ENCODE results near the gene RAB35. TPM values are rescaled to one million over a fixed set of nuclear protein-coding genes. Genes with fewer than 3 reads are reported as not detected.

The RAB35 gene
- total and polyA plus RNA-seq, 2 experiments from 2014 or later: 25.4 to 33.4 TPM

- Histone ChIP-seq H3K9me3 (ENCODE audit: low read depth) (no peaks in the 10 kb centered on the region), H3K27ac (no peak overlapping the region), H3K4me1 (ENCODE audit: low read depth) (peaks cover 24% of the 10 kb centered on the region), H3K27me3 (no peaks in the 10 kb centered on the region), H3K4me3 (no peak overlapping the region), H3K36me3 (no peaks in the 10 kb centered on the region)
- TF ChIP-seq CTCF (IDR thresholded peaks at IDR 0.05; ENCODE audit: low read depth, low read length): no peak
- no peak for DNase-seq (ENCODE audit: low read depth in 1 of 2, low spot score in 1 of 2)
Observed at GRCh38 chr12:120067901-120068300, 48.7 kb downstream of the RAB35 start.

- H3K27me3 ChIP-seq: no peaks in the 10 kb centered on the region
- peaks cover 24% of the 10 kb centered on the region for H3K4me1 ChIP-seq (ENCODE audit: low read depth)
- no peak overlapping the region for H3K27ac ChIP-seq
- no peak for DNase-seq (ENCODE audit: low read depth in 1 of 2, low spot score in 1 of 2)
- H3K4me3 ChIP-seq: no peak overlapping the region
- TF ChIP-seq CTCF (IDR thresholded peaks at IDR 0.05; ENCODE audit: low read depth, low read length): no peak
- H3K36me3 ChIP-seq: no peaks in the 10 kb centered on the region
- H3K9me3 ChIP-seq (ENCODE audit: low read depth): no peaks in the 10 kb centered on the region
Observed at GRCh38 chr12:120067084-120067869, 49.3 kb downstream of the RAB35 start.

DNA sequence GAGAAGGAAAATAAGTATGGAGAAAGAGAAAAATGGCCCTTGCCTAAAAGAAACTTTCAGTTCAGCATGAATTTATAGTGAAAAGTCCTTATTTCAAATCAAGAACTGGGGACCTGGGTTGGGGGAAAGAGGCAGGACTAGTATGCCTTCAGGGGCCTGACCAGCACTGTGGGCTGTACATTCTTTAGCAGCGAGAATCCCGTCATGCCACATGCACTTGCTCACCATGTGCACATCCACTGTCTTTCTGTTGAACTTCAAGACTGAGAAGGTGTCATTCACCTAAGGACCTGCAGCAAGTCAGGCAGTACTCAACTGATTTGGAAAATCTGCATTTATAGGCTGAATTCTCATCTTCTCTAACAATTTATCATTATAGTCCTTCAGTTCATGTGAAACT is 50.2 kb downstream of the RAB35 start:
- Histone ChIP-seq H3K27me3 (no peaks in the 10 kb centered on the region), H3K27ac (no peak overlapping the region), H3K36me3 (no peaks in the 10 kb centered on the region), H3K4me3 (no peak overlapping the region), H3K9me3 (ENCODE audit: low read depth) (no peaks in the 10 kb centered on the region), H3K4me1 (ENCODE audit: low read depth) (peaks cover 24% of the 10 kb centered on the region)
- DNase-seq (ENCODE audit: low read depth in 1 of 2, low spot score in 1 of 2): no peak
- no peak for TF ChIP-seq CTCF (IDR thresholded peaks at IDR 0.05; ENCODE audit: low read depth, low read length)

DNA sequence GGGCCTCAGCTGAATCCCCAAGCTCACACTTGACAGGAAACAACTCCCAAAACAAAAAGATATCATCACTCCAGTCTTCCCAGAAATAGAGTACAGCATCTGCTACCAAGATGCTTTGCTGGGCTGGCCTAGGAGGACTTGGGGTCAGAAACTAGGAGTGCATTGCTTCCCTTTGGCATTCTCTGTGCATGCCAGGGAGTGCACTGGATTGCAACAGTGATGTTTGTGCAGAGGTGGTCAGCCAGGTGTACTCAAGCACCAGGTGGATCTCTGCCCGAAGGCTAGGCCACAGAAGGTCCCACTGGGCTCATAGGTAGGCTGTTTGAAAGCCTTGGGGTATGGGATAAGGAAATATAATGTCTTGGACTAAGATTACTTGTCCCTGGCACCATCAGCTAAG is 51.1 kb downstream of the RAB35 start:
- no peaks in the 10 kb centered on the region for H3K9me3 ChIP-seq (ENCODE audit: low read depth)
- H3K27ac ChIP-seq: peak overlapping the region; percentile 73
- peaks cover 24% of the 10 kb centered on the region for H3K4me1 ChIP-seq (ENCODE audit: low read depth)
- no peak overlapping the region for H3K4me3 ChIP-seq
- H3K36me3 ChIP-seq: no peaks in the 10 kb centered on the region
- no peak for DNase-seq (ENCODE audit: low read depth in 1 of 2, low spot score in 1 of 2)
- no peaks in the 10 kb centered on the region for H3K27me3 ChIP-seq
- TF ChIP-seq CTCF (IDR thresholded peaks at IDR 0.05; ENCODE audit: low read depth, low read length): no peak

- Histone ChIP-seq H3K4me3 (no peak overlapping the region), H3K27me3 (no peaks in the 10 kb centered on the region), H3K9me3 (ENCODE audit: low read depth) (no peaks in the 10 kb centered on the region), H3K4me1 (ENCODE audit: low read depth) (peaks cover 24% of the 10 kb centered on the region), H3K27ac (peak overlapping the region; percentile 73), H3K36me3 (no peaks in the 10 kb centered on the region)
- TF ChIP-seq CTCF (IDR thresholded peaks at IDR 0.05; ENCODE audit: low read depth, low read length): no peak
- peak; percentile 13 to 58 for DNase-seq (ENCODE audit: low read depth in 1 of 2, low spot score in 1 of 2)
Observed at GRCh38 chr12:120064054-120064940, 52.3 kb downstream of the RAB35 start.
